Measurements from ENCODE around the gene ZNF335.

The ZNF335 gene

DNA sequence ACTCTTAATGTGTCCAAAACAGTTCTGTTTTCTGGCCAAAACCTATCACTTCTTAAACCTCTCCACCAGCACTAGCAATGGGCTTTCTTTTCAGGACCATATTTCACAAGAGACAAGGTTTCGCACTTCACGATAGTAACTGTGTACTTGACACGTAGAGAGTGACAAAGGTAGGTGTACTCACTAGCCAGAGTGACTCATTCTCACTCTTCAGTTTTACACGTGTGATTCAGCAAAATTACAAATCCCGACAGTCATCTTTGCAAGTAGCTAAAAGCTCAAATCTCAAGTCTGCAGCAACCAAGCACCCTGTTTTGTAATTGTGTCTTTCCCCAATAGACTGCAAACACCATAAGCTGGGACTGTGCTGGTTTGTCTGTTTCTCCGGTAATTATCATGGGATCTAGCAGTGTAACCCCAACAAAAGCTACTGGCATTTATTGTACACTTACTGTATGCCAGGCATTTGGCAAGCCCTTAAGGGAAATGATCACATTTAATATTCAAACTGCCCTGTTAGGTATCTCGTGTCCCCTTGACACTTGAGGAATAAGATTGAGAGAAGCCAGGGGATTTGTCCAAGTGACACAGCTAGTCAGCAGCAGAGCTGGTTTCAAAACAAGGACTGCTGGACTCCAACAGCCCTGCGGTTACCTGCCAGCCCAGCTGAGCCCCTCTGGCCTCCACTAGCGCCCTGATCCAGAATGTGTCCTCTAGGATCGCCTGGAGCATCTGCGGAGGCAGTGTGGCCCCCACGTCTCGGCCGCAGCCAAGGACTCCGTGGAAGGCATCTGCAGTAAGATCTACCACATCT lies 27.6 kb downstream of the ZNF335 start:
- peak; percentile 39 for DNase-seq
- H3K4me3 ChIP-seq (ENCODE audit: insufficient read depth in 1 of 2, low read depth in 1 of 2, low read length in 2 of 2): no peak overlapping the region
- no peaks in the 10 kb centered on the region for H3K9me3 ChIP-seq (ENCODE audit: control insufficient read depth, low read length)
- H3K14ac ChIP-seq (ENCODE audit: low read length in 2 of 2): no peak overlapping the region
- H3K4me2 ChIP-seq (ENCODE audit: low read length, poor library complexity, severe bottlenecking): no peak overlapping the region
- no peak overlapping the region for H2BK120ac ChIP-seq (ENCODE audit: low read depth, low read length)
- H3K79me1 ChIP-seq (replicated peaks; ENCODE audit: low read length, poor library complexity, severe bottlenecking): peaks cover 8% of the 10 kb centered on the region
- peak overlapping the region; percentile 30 for H3K9ac ChIP-seq (ENCODE audit: low read length)
- no peak overlapping the region for H4K8ac ChIP-seq (ENCODE audit: low read length)
- no peak overlapping the region for H2AFZ ChIP-seq (ENCODE audit: low read depth, low read length)
- no peak overlapping the region for H3K18ac ChIP-seq (ENCODE audit: low read depth in 1 of 2, low read length in 2 of 2)
- H3K23ac ChIP-seq (ENCODE audit: low read length in 2 of 2): no peak overlapping the region
- peaks cover 17% of the 10 kb centered on the region for H3K4me1 ChIP-seq (ENCODE audit: control insufficient read depth, insufficient read depth, low read depth, low read length)
- H3K4ac ChIP-seq (ENCODE audit: low read depth in 1 of 2, low read length in 2 of 2): no peak overlapping the region
- H2BK12ac ChIP-seq (ENCODE audit: low read length in 2 of 2): no peak overlapping the region
- no peak overlapping the region for H3K27ac ChIP-seq (ENCODE audit: low read length, poor library complexity, severe bottlenecking)
- no peaks in the 10 kb centered on the region for H3K27me3 ChIP-seq (ENCODE audit: control insufficient read depth in 1 of 2, insufficient read depth in 1 of 2, low read length in 2 of 2)
- peak overlapping the region; percentile 19 for H2AK5ac ChIP-seq (ENCODE audit: low read length, severe bottlenecking)
- 86% methylated on average over 15 of the region's 15 CpGs for WGBS
- H2BK15ac ChIP-seq (ENCODE audit: low read depth, poor library complexity, severe bottlenecking): no peak overlapping the region
- no peak overlapping the region for H2BK5ac ChIP-seq (ENCODE audit: low read depth, low read length, poor library complexity, severe bottlenecking)
- peaks cover 86 to 88% of the 10 kb centered on the region in 2 experiments for H3K36me3 ChIP-seq (ENCODE audit: control insufficient read depth in 1 of 2, insufficient read depth in 2 of 2, low read depth in 1 of 2, low read length in 2 of 2)
- H4K91ac ChIP-seq (ENCODE audit: low read length): no peak overlapping the region

DNA sequence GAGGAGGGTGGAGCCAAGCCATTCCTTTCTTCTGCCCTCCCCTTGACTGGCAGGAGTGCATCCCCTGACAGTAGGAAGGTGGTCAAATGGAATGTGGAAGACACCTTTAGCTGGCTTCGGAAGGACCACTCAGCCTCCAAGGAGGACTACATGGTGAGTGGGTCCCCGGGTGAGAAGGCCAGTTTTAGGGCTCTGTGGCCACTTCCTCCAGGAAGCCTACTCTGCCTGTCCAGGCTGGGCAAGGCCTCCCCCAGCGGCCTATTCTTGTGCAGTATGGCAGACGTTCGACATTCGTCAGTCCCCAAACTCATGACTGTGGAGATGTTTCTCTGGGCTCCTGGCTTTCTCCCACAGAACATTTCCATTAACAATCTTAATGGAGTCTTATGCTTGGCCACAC lies 28.4 kb downstream of the ZNF335 start:
- H3K4me2 ChIP-seq (ENCODE audit: low read length, poor library complexity, severe bottlenecking): no peak overlapping the region
- no peak overlapping the region for H2AK5ac ChIP-seq (ENCODE audit: low read length, severe bottlenecking)
- H3K27me3 ChIP-seq (ENCODE audit: control insufficient read depth in 1 of 2, insufficient read depth in 1 of 2, low read length in 2 of 2): no peaks in the 10 kb centered on the region
- no peak overlapping the region for H2AFZ ChIP-seq (ENCODE audit: low read depth, low read length)
- H3K4me3 ChIP-seq (ENCODE audit: insufficient read depth in 1 of 2, low read depth in 1 of 2, low read length in 2 of 2): no peak overlapping the region
- peaks cover 17% of the 10 kb centered on the region for H3K4me1 ChIP-seq (ENCODE audit: control insufficient read depth, insufficient read depth, low read depth, low read length)
- no peak overlapping the region for H3K23ac ChIP-seq (ENCODE audit: low read length in 2 of 2)
- H3K79me1 ChIP-seq (replicated peaks; ENCODE audit: low read length, poor library complexity, severe bottlenecking): peaks cover 15% of the 10 kb centered on the region
- no peak overlapping the region for H2BK120ac ChIP-seq (ENCODE audit: low read depth, low read length)
- no peak overlapping the region for H4K8ac ChIP-seq (ENCODE audit: low read length)
- H2BK15ac ChIP-seq (ENCODE audit: low read depth, poor library complexity, severe bottlenecking): no peak overlapping the region
- no peaks in the 10 kb centered on the region for H3K9me3 ChIP-seq (ENCODE audit: control insufficient read depth, low read length)
- H3K18ac ChIP-seq (ENCODE audit: low read depth in 1 of 2, low read length in 2 of 2): no peak overlapping the region
- 93% methylated on average over 6 of the region's 6 CpGs for WGBS
- no peak for DNase-seq
- H3K14ac ChIP-seq (ENCODE audit: low read length in 2 of 2): no peak overlapping the region
- no peak overlapping the region for H2BK5ac ChIP-seq (ENCODE audit: low read depth, low read length, poor library complexity, severe bottlenecking)
- no peak overlapping the region for H3K9ac ChIP-seq (ENCODE audit: low read length)
- H4K91ac ChIP-seq (ENCODE audit: low read length): no peak overlapping the region
- H3K4ac ChIP-seq (ENCODE audit: low read depth in 1 of 2, low read length in 2 of 2): no peak overlapping the region
- H3K27ac ChIP-seq (ENCODE audit: low read length, poor library complexity, severe bottlenecking): no peak overlapping the region
- H3K36me3 ChIP-seq (ENCODE audit: control insufficient read depth in 1 of 2, insufficient read depth in 2 of 2, low read depth in 1 of 2, low read length in 2 of 2): peaks cover 86 to 88% of the 10 kb centered on the region in 2 experiments
- no peak overlapping the region for H2BK12ac ChIP-seq (ENCODE audit: low read length in 2 of 2)

DNA sequence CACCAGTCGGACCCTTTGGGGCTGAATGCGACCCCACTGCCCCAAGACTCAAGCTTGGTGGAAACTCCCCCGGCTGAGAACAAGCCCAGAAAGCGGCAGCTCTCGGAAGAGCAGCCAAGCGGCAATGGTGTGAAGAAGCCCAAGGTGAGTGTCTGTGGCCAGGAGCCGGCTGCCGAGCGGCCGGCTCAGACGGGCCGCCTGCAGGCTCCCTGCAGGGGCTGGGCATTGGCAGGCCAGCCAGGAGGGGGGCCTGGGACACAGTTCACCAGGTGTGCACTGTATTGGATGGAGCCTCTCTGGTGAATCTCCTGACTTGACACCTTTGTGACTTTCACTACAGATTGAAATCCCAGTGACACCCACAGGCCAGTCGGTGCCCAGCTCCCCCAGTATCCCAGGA lies 31.5 kb downstream of the ZNF335 start:
- Histone ChIP-seq H2AK5ac (ENCODE audit: low read length, severe bottlenecking) (no peak overlapping the region), H2BK15ac (ENCODE audit: low read depth, poor library complexity, severe bottlenecking) (no peak overlapping the region), H2AFZ (ENCODE audit: low read depth, low read length) (no peak overlapping the region), H3K14ac (ENCODE audit: low read length in 2 of 2) (no peak overlapping the region), H3K79me1 (replicated peaks; ENCODE audit: low read length, poor library complexity, severe bottlenecking) (peaks cover 29% of the 10 kb centered on the region), H4K91ac (ENCODE audit: low read length) (no peak overlapping the region), H3K23ac (ENCODE audit: low read length in 2 of 2) (no peak overlapping the region), H3K18ac (ENCODE audit: low read depth in 1 of 2, low read length in 2 of 2) (no peak overlapping the region), H3K27me3 (ENCODE audit: control insufficient read depth in 1 of 2, insufficient read depth in 1 of 2, low read length in 2 of 2) (no peaks in the 10 kb centered on the region), H2BK5ac (ENCODE audit: low read depth, low read length, poor library complexity, severe bottlenecking) (no peak overlapping the region), H3K4me2 (ENCODE audit: low read length, poor library complexity, severe bottlenecking) (no peak overlapping the region), H3K4me3 (ENCODE audit: insufficient read depth in 1 of 2, low read depth in 1 of 2, low read length in 2 of 2) (no peak overlapping the region), H3K27ac (ENCODE audit: low read length, poor library complexity, severe bottlenecking) (no peak overlapping the region), H3K36me3 (ENCODE audit: control insufficient read depth in 1 of 2, insufficient read depth in 2 of 2, low read depth in 1 of 2, low read length in 2 of 2) (peaks cover 65 to 74% of the 10 kb centered on the region in 2 experiments), H2BK120ac (ENCODE audit: low read depth, low read length) (no peak overlapping the region), H2BK12ac (ENCODE audit: low read length in 2 of 2) (no peak overlapping the region), H3K4ac (ENCODE audit: low read depth in 1 of 2, low read length in 2 of 2) (no peak overlapping the region), H3K9ac (ENCODE audit: low read length) (no peak overlapping the region), H4K8ac (ENCODE audit: low read length) (no peak overlapping the region), H3K4me1 (ENCODE audit: control insufficient read depth, insufficient read depth, low read depth, low read length) (peaks cover 11% of the 10 kb centered on the region), H3K9me3 (ENCODE audit: control insufficient read depth, low read length) (no peaks in the 10 kb centered on the region)
- 96% methylated on average over 13 of the region's 13 CpGs for WGBS
- no peak for DNase-seq

DNA sequence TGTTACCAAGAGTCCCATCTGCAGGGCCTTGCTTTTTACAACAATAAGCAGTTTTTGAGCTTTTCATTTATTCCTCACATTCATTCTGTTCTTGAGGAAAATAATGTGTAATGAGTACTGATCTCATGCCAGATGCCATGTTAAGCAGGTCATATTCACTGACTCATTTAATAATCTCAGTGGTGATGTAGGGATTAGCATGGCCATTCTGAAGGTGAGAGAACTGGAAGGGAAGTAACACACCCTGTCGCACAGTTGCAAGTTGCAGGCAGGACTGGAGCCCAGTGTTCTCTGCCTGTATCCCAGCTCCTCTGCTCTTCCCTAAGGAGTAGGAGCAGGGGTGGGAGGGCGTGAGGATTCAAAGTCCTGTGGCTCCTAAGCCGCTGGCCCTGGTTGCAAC lies 31.9 kb downstream of the ZNF335 start:
- Histone ChIP-seq H2BK12ac (ENCODE audit: low read length in 2 of 2) (no peak overlapping the region), H3K9me3 (ENCODE audit: control insufficient read depth, low read length) (no peaks in the 10 kb centered on the region), H4K91ac (ENCODE audit: low read length) (no peak overlapping the region), H2AFZ (ENCODE audit: low read depth, low read length) (no peak overlapping the region), H3K27me3 (ENCODE audit: control insufficient read depth in 1 of 2, insufficient read depth in 1 of 2, low read length in 2 of 2) (no peaks in the 10 kb centered on the region), H3K27ac (ENCODE audit: low read length, poor library complexity, severe bottlenecking) (no peak overlapping the region), H3K4ac (ENCODE audit: low read depth in 1 of 2, low read length in 2 of 2) (no peak overlapping the region), H3K9ac (ENCODE audit: low read length) (no peak overlapping the region), H3K23ac (ENCODE audit: low read length in 2 of 2) (no peak overlapping the region), H3K36me3 (ENCODE audit: control insufficient read depth in 1 of 2, insufficient read depth in 2 of 2, low read depth in 1 of 2, low read length in 2 of 2) (peaks cover 61 to 70% of the 10 kb centered on the region in 2 experiments), H2BK120ac (ENCODE audit: low read depth, low read length) (no peak overlapping the region), H3K14ac (ENCODE audit: low read length in 2 of 2) (no peak overlapping the region), H3K18ac (ENCODE audit: low read depth in 1 of 2, low read length in 2 of 2) (no peak overlapping the region), H3K79me1 (replicated peaks; ENCODE audit: low read length, poor library complexity, severe bottlenecking) (peaks cover 29% of the 10 kb centered on the region), H2BK5ac (ENCODE audit: low read depth, low read length, poor library complexity, severe bottlenecking) (no peak overlapping the region), H4K8ac (ENCODE audit: low read length) (no peak overlapping the region), H3K4me3 (ENCODE audit: insufficient read depth in 1 of 2, low read depth in 1 of 2, low read length in 2 of 2) (no peak overlapping the region), H3K4me2 (ENCODE audit: low read length, poor library complexity, severe bottlenecking) (no peak overlapping the region), H2AK5ac (ENCODE audit: low read length, severe bottlenecking) (no peak overlapping the region), H3K4me1 (ENCODE audit: control insufficient read depth, insufficient read depth, low read depth, low read length) (peaks cover 8% of the 10 kb centered on the region), H2BK15ac (ENCODE audit: low read depth, poor library complexity, severe bottlenecking) (no peak overlapping the region)
- DNase-seq: no peak
- 98% methylated on average over 3 of the region's 3 CpGs for WGBS
